SU-DHL-6 (cell line): Measurements from ENCODE around the gene PLCB1.

Experiments
- H2AFZ ChIP-seq: fragments of 200-600 bp; sonication (generic); 2 replicates; pipeline ENCODE4 v1.6.1; 2014; ENCODE audit warnings: low read depth, mild to moderate bottlenecking, moderate library complexity, mixed read lengths, antibody characterized with exemption, low read length; ENCODE audit not compliant: severe bottlenecking
- H3F3A ChIP-seq: fragments of 200-600 bp; shearing (Covaris generic); 2 replicates; pipeline ENCODE4 v1.6.0; 2016; ENCODE audit warnings: antibody characterized with exemption, mild to moderate bottlenecking; ENCODE audit not compliant: insufficient read depth
- H3K27ac ChIP-seq: fragments of 200-600 bp; sonication (generic); 2 replicates; pipeline ENCODE4 v1.5.1; 2016; ENCODE audit warnings: low read depth, mild to moderate bottlenecking, low read length, moderate library complexity, mixed read lengths
- H3K27me3 ChIP-seq: fragments of 200-600 bp; sonication (generic), shearing (Covaris generic); 2 replicates; pipeline ENCODE4 v1.6.0; 2014; ENCODE audit warnings: mild to moderate bottlenecking, low read length
- H3K36me3 ChIP-seq: fragments of 200-600 bp; sonication (generic); 2 replicates; pipeline ENCODE4 v1.6.1; 2014; ENCODE audit warnings: mild to moderate bottlenecking, low read length, mixed read lengths
- H3K4me2 ChIP-seq: fragments of 300-600, 200-600 bp; shearing (Covaris generic), sonication (generic); 2 replicates; pipeline ENCODE4 v1.6.0; 2014; ENCODE audit warnings: low read length, low read depth, mild to moderate bottlenecking; ENCODE audit not compliant: poor library complexity, severe bottlenecking
- H3K4me3 ChIP-seq: fragments of 200-600 bp; sonication (generic); 2 replicates; pipeline ENCODE4 v1.5.1; 2014; ENCODE audit warnings: antibody characterized with exemption, low read length, mild to moderate bottlenecking, mixed read lengths; ENCODE audit not compliant: insufficient read depth, poor library complexity, severe bottlenecking
- H3K79me2 ChIP-seq: fragments of 200-600 bp; sonication (generic); 2 replicates; pipeline ENCODE4 v1.6.1; 2014; ENCODE audit warnings: mild to moderate bottlenecking, low read length, moderate library complexity; ENCODE audit not compliant: insufficient read depth
- H3K9ac ChIP-seq: fragments of 200-600 bp; sonication (generic); 2 replicates; pipeline ENCODE4 v1.7.0; 2014; ENCODE audit warnings: mild to moderate bottlenecking, low read length
- H3K9me2 ChIP-seq: fragments of 200-600 bp; sonication (generic); replicated peaks from 2 replicates; pipeline ENCODE4 v1.6.1; 2014; ENCODE audit warnings: low read length; ENCODE audit not compliant: insufficient read depth
- H3K9me3 ChIP-seq: fragments of 200-600 bp; sonication (generic); 2 replicates; pipeline ENCODE4 v1.6.1; 2014; ENCODE audit warnings: low read length, mixed read lengths; ENCODE audit not compliant: insufficient read depth
- H4K20me1 ChIP-seq: fragments of 200-600 bp; sonication (generic); 2 replicates; pipeline ENCODE4 v1.6.1; 2014; ENCODE audit warnings: low read depth, mild to moderate bottlenecking, antibody characterized with exemption, low read length, moderate library complexity, mixed read lengths
- CTCF ChIP-seq: fragments of 200-600 bp; sonication (generic); IDR thresholded peaks from one replicate; pipeline ENCODE4 v1.5.1; 2017; ENCODE audit warnings: antibody characterized with exemption, mild to moderate bottlenecking, low read length, moderate library complexity; ENCODE audit not compliant: insufficient read depth, poor library complexity, severe bottlenecking
- EZH2phosphoT487 ChIP-seq: fragments of 200-600 bp; sonication (generic), shearing (Covaris generic); conservative IDR thresholded peaks from 2 replicates; pipeline ENCODE4 v1.6.1; 2018; ENCODE audit warnings: mild to moderate bottlenecking, antibody characterized with exemption, low read length, moderate library complexity, mixed read lengths

The PLCB1 gene

DNA sequence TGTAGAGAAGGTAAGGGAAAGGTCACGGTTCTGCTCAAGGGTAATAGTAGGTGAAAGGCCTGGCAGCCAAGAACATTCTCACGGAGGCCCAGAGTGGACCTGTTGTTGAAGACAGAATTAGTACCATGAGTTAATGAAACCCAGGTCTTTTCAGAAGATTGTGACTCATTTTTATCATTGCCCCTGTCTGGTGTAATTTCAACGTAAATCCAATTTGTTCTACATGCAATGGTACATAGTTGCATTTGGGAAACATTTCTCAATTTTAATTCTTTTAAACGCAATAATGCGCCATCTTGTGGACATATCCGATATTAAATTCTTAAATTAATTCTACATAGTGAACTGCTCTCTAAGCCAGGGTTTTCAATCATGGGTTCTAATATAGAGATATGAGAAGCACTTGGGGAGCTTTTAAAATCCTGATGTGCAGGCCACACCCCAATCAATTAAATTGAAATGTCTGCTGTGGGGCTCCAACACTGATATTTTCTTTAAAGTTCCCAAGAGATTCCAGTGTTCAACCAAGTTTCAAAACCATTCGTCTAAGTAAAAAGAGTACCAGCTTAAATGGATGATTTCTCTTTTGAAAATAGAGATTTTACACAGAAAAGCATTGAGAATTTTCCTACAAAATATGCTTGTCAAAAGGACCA is 257.4 kb downstream of the PLCB1 start:
- Histone ChIP-seq H3K4me3 (no peak overlapping the region), H3K9me3 (no peaks in the 10 kb centered on the region), H3K36me3 (no peaks in the 10 kb centered on the region), H3K9ac (no peak overlapping the region), H3K4me2 (no peak overlapping the region), H3K79me2 (no peaks in the 10 kb centered on the region), H4K20me1 (no peaks in the 10 kb centered on the region), H3F3A (no peaks in the 10 kb centered on the region), H3K9me2 (no peaks in the 10 kb centered on the region), H2AFZ (no peak overlapping the region), H3K27ac (no peak overlapping the region), H3K27me3 (no peaks in the 10 kb centered on the region)
- TF ChIP-seq EZH2phosphoT487 (no peak), CTCF (peak; percentile 45)

DNA sequence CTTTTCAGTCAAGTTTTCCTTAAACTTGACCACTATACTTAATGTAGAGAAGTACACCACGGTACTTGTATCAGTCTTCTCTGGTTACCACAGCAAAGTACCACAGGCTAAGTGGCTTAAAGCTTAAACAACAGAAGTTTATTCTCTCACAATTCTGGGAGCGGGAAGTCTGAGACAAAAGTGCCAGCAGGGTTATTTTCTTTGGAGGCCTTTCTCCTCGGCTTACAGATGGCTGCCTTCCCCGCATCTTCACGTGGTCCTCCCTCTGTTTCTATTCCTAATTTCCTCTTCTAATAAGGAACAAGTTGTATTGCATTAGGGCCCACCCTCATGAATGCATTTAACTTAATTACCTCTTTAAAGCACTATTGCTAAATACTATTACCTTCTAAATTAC is 258.0 kb downstream of the PLCB1 start:
- H3K4me2 ChIP-seq: no peak overlapping the region
- no peaks in the 10 kb centered on the region for H3K9me2 ChIP-seq
- H3K27me3 ChIP-seq: no peaks in the 10 kb centered on the region
- no peaks in the 10 kb centered on the region for H3K9me3 ChIP-seq
- H4K20me1 ChIP-seq: no peaks in the 10 kb centered on the region
- no peaks in the 10 kb centered on the region for H3K36me3 ChIP-seq
- no peaks in the 10 kb centered on the region for H3F3A ChIP-seq
- no peak overlapping the region for H3K27ac ChIP-seq
- H3K4me3 ChIP-seq: no peak overlapping the region
- H2AFZ ChIP-seq: no peak overlapping the region
- H3K79me2 ChIP-seq: no peaks in the 10 kb centered on the region
- no peak overlapping the region for H3K9ac ChIP-seq
- TF ChIP-seq CTCF (no peak), EZH2phosphoT487 (no peak)

- no peaks in the 10 kb centered on the region for H3K9me2 ChIP-seq
- H3K79me2 ChIP-seq: no peaks in the 10 kb centered on the region
- no peaks in the 10 kb centered on the region for H3K9me3 ChIP-seq
- no peaks in the 10 kb centered on the region for H3K27me3 ChIP-seq
- TF ChIP-seq EZH2phosphoT487 (no peak), CTCF (no peak)
- H3K9ac ChIP-seq: no peak overlapping the region
- H4K20me1 ChIP-seq: no peaks in the 10 kb centered on the region
- no peaks in the 10 kb centered on the region for H3F3A ChIP-seq
- no peak overlapping the region for H2AFZ ChIP-seq
- no peak overlapping the region for H3K4me2 ChIP-seq
- no peak overlapping the region for H3K4me3 ChIP-seq
- H3K27ac ChIP-seq: no peak overlapping the region
- H3K36me3 ChIP-seq: no peaks in the 10 kb centered on the region
Observed at GRCh38 chr20:8390500-8390899, 258.4 kb downstream of the PLCB1 start.
